Activated T-cell treated with anti-CD3 and anti-CD28 coated beads, Interleukin-2, amount 50 U/mL, for 4 hours (primary cell): ENCODE measurements around the gene MRPS18A. TPM values are rescaled to one million over a fixed set of nuclear protein-coding genes. Genes with fewer than 3 reads are reported as not detected.

Experiments used
- ATAC-seq, 2 donors: fragments of 200-7000 bp; cut with Tn5 transposase; one replicate each; pipeline ENCODE4 v1.10.0; 2021
- DNase-seq: peaks from one replicate; pipeline ENCODE4 v3.0.0-alpha.2; 2020
- H3K27me3 Mint-ChIP-seq: one replicate; pipeline ENCODE4 v1.8.0; 2021; ENCODE audit warnings: low read depth, mixed read lengths
- H3K36me3 Mint-ChIP-seq: one replicate; pipeline ENCODE4 v1.8.0; 2022; ENCODE audit warnings: mixed read lengths; ENCODE audit not compliant: insufficient read depth
- H3K4me1 Mint-ChIP-seq: one replicate; pipeline ENCODE4 v1.8.0; 2021; ENCODE audit warnings: low read depth, mixed read lengths
- H3K4me3 Mint-ChIP-seq: one replicate; pipeline ENCODE4 v1.8.0; 2021; ENCODE audit warnings: mild to moderate bottlenecking, moderate library complexity, mixed read lengths
- H3K9me3 Mint-ChIP-seq: one replicate; pipeline ENCODE4 v1.8.0; 2021; ENCODE audit warnings: mixed read lengths
- total RNA-seq, 3 donors: library from RNA; stranded (reverse); gene quantifications; one replicate each; pipeline ENCODE4 v1.2.1, GENCODE V29; 2021

The MRPS18A gene
- 10 to 100 TPM; 70.0 to 75.1 (median 72.7) TPM for total RNA-seq

- Mint-ChIP-seq H3K9me3 (no peaks in the 10 kb centered on the region), H3K4me3 (peak within 1 kb of the TSS; percentile 95), H3K27me3 (peaks cover 1% of the 10 kb centered on the region), H3K36me3 (peaks cover 8% of the 10 kb centered on the region), H3K4me1 (peaks cover 39% of the 10 kb centered on the region)
- ATAC-seq (peak; percentile 98 to 99), DNase-seq (peak; percentile 65)
Observed at GRCh38 chr6:43687437-43688347, at the start of gene MRPS18A. Gene MRPS18A, minus strand, starts transcription at chr6:43687791. Its CDS starts 12 bp downstream, at chr6:43687779.

GRCh38 chr6:43736844-43737243 is 49.3 kb upstream of the MRPS18A start:
- DNase-seq: no peak

GRCh38 chr6:43736211-43736786 is 48.7 kb upstream of the MRPS18A start:
- H3K4me3 Mint-ChIP-seq: no peak overlapping the region
- ATAC-seq (no peak), DNase-seq (no peak)
- H3K36me3 Mint-ChIP-seq: no peaks in the 10 kb centered on the region
- H3K9me3 Mint-ChIP-seq: peaks cover 7% of the 10 kb centered on the region
- H3K4me1 Mint-ChIP-seq: peaks cover 31% of the 10 kb centered on the region
- no peaks in the 10 kb centered on the region for H3K27me3 Mint-ChIP-seq

More at GRCh38 chr6:43736844-43737243, 49.3 kb upstream of the MRPS18A start:
- Mint-ChIP-seq H3K27me3 (no peaks in the 10 kb centered on the region), H3K4me1 (peaks cover 31% of the 10 kb centered on the region), H3K36me3 (no peaks in the 10 kb centered on the region), H3K9me3 (peaks cover 3% of the 10 kb centered on the region), H3K4me3 (no peak overlapping the region)
- ATAC-seq: no peak

- ATAC-seq (no peak), DNase-seq (no peak)
- peaks cover 31% of the 10 kb centered on the region for H3K4me1 Mint-ChIP-seq
- peaks cover 13% of the 10 kb centered on the region for H3K9me3 Mint-ChIP-seq
- no peaks in the 10 kb centered on the region for H3K27me3 Mint-ChIP-seq
- no peak overlapping the region for H3K4me3 Mint-ChIP-seq
- no peaks in the 10 kb centered on the region for H3K36me3 Mint-ChIP-seq
Observed at GRCh38 chr6:43735642-43736199, 48.1 kb upstream of the MRPS18A start.

- ATAC-seq (no peak), DNase-seq (no peak)
- Mint-ChIP-seq H3K27me3 (no peaks in the 10 kb centered on the region), H3K4me1 (peaks cover 31% of the 10 kb centered on the region), H3K36me3 (no peaks in the 10 kb centered on the region), H3K9me3 (peaks cover 17% of the 10 kb centered on the region), H3K4me3 (no peak overlapping the region)
Observed at GRCh38 chr6:43734294-43734665, 46.7 kb upstream of the MRPS18A start.

GRCh38 chr6:43733471-43734293 is 46.1 kb upstream of the MRPS18A start:
- Mint-ChIP-seq H3K36me3 (no peaks in the 10 kb centered on the region), H3K4me1 (peaks cover 31% of the 10 kb centered on the region), H3K27me3 (no peaks in the 10 kb centered on the region), H3K9me3 (peaks cover 17% of the 10 kb centered on the region), H3K4me3 (no peak overlapping the region)
- DNase-seq: peak; percentile 28
- peak; percentile 51 to 66 for ATAC-seq

- ATAC-seq: no peak
Observed at GRCh38 chr6:43730634-43731033, 43.0 kb upstream of the MRPS18A start.

GRCh38 chr6:43729537-43729936 is 41.9 kb upstream of the MRPS18A start:
- Mint-ChIP-seq H3K4me1 (peaks cover 38% of the 10 kb centered on the region), H3K9me3 (peaks cover 17% of the 10 kb centered on the region), H3K4me3 (no peak overlapping the region), H3K27me3 (no peaks in the 10 kb centered on the region), H3K36me3 (no peaks in the 10 kb centered on the region)
- ATAC-seq: no peak
- DNase-seq: no peak

More at GRCh38 chr6:43730634-43731033, 43.0 kb upstream of the MRPS18A start:
- Mint-ChIP-seq H3K4me1 (peaks cover 37% of the 10 kb centered on the region), H3K27me3 (no peaks in the 10 kb centered on the region), H3K9me3 (peaks cover 17% of the 10 kb centered on the region), H3K4me3 (no peak overlapping the region), H3K36me3 (no peaks in the 10 kb centered on the region)
- no peak for DNase-seq

GRCh38 chr6:43728586-43728985 is 41.0 kb upstream of the MRPS18A start:
- peaks cover 39% of the 10 kb centered on the region for H3K4me1 Mint-ChIP-seq
- H3K9me3 Mint-ChIP-seq: peaks cover 17% of the 10 kb centered on the region
- no peak overlapping the region for H3K4me3 Mint-ChIP-seq
- no peaks in the 10 kb centered on the region for H3K36me3 Mint-ChIP-seq
- no peaks in the 10 kb centered on the region for H3K27me3 Mint-ChIP-seq
- DNase-seq: no peak
- ATAC-seq: no peak

- ATAC-seq: no peak
- Mint-ChIP-seq H3K36me3 (no peaks in the 10 kb centered on the region), H3K4me3 (no peak overlapping the region), H3K9me3 (peaks cover 17% of the 10 kb centered on the region), H3K4me1 (peaks cover 34% of the 10 kb centered on the region), H3K27me3 (no peaks in the 10 kb centered on the region)
- no peak for DNase-seq
Observed at GRCh38 chr6:43727634-43728033, 40.0 kb upstream of the MRPS18A start.

GRCh38 chr6:43725643-43726580 is 38.3 kb upstream of the MRPS18A start:
- Mint-ChIP-seq H3K9me3 (peaks cover 6% of the 10 kb centered on the region), H3K4me1 (peaks cover 28% of the 10 kb centered on the region), H3K4me3 (peak overlapping the region; percentile 29), H3K27me3 (no peaks in the 10 kb centered on the region), H3K36me3 (no peaks in the 10 kb centered on the region)
- no peak for ATAC-seq
- no peak for DNase-seq

GRCh38 chr6:43724914-43725642 is 37.5 kb upstream of the MRPS18A start:
- no peaks in the 10 kb centered on the region for H3K27me3 Mint-ChIP-seq
- H3K36me3 Mint-ChIP-seq: no peaks in the 10 kb centered on the region
- DNase-seq: peak; percentile 62
- peaks cover 28% of the 10 kb centered on the region for H3K4me1 Mint-ChIP-seq
- H3K9me3 Mint-ChIP-seq: no peaks in the 10 kb centered on the region
- H3K4me3 Mint-ChIP-seq: peak overlapping the region; percentile 29
- ATAC-seq: peak; percentile 81 to 85

GRCh38 chr6:43724354-43724753 is 36.8 kb upstream of the MRPS18A start:
- H3K4me3 Mint-ChIP-seq: no peak overlapping the region
- ATAC-seq: no peak
- H3K36me3 Mint-ChIP-seq: no peaks in the 10 kb centered on the region

More at GRCh38 chr6:43724354-43724753, 36.8 kb upstream of the MRPS18A start:
- Mint-ChIP-seq H3K4me1 (peaks cover 28% of the 10 kb centered on the region), H3K27me3 (no peaks in the 10 kb centered on the region), H3K9me3 (no peaks in the 10 kb centered on the region)
- DNase-seq: no peak
